ENCODE measurements around the gene SEZ6. TPM values are rescaled to one million over a fixed set of nuclear protein-coding genes. Genes with fewer than 3 reads are reported as not detected.

Gene SEZ6
- total and polyA plus RNA-seq, 2 donors from 2014 or later, result not detected

DNA sequence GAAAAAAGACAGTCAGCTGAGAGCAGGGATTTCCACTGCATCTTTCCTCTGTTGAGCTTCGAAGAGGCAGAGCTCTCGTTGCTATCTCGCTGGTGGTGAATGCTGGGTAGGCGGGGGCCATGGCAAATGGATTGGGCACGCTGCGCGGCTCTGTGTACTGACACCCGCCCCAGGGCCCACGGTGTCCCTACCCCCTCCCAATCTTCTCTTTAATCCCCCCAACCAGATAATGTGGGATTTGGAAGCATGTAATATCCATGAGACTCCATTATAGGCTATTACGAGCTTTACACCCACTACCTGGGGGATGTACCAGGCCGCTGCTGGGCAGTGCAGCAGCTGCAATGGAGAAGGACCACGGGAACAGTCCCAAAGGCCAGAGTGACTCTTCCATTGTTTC, 45.4 kb upstream of the SEZ6 start:
- no peak for DNase-seq
- intact Hi-C loops (cut with DNase I), result no loop called here
- Histone ChIP-seq H3K4me1 (ENCODE audit: control insufficient read depth in 2 of 3, insufficient read depth in 2 of 3, low read depth in 1 of 3, low read length in 3 of 3) (peaks cover 0 to 7% (median 0%) of the 10 kb centered on the region in 3 donors), H3K36me3 (ENCODE audit: control insufficient read depth in 2 of 3, insufficient read depth in 3 of 3, low read length in 3 of 3) (peaks cover 0 to 5% (median 0%) of the 10 kb centered on the region in 3 donors), H3K9ac (ENCODE audit: low read length in 3 of 3) (no peak overlapping the region), H3K9me3 (ENCODE audit: control insufficient read depth in 2 of 3, insufficient read depth in 1 of 3, low read length in 3 of 3) (no peaks in the 10 kb centered on the region), H3K27ac (ENCODE audit: low read depth in 2 of 2, low read length in 2 of 2) (no peak overlapping the region), H3K4me3 (ENCODE audit: low read length in 3 of 3) (no peak overlapping the region), H3K27me3 (ENCODE audit: control insufficient read depth, insufficient read depth, low read length) (no peaks in the 10 kb centered on the region)
- no peak for TF ChIP-seq CTCF (IDR thresholded peaks at IDR 0.05; ENCODE audit: borderline replicate concordance, extremely low read depth, insufficient read depth)
- no peak for FAIRE-seq

- intact Hi-C loops (cut with DNase I), result no loop called here
- H3K9me3 ChIP-seq (ENCODE audit: control insufficient read depth in 2 of 3, insufficient read depth in 1 of 3, low read length in 3 of 3), result no peaks in the 10 kb centered on the region
- DNase-seq, result no peak
- peaks cover 0 to 7% (median 0%) of the 10 kb centered on the region in 3 donors for H3K4me1 ChIP-seq (ENCODE audit: control insufficient read depth in 2 of 3, insufficient read depth in 2 of 3, low read depth in 1 of 3, low read length in 3 of 3)
- no peaks in the 10 kb centered on the region for H3K27me3 ChIP-seq (ENCODE audit: control insufficient read depth, insufficient read depth, low read length)
- H3K4me3 ChIP-seq (ENCODE audit: low read length in 3 of 3), result no peak overlapping the region
- TF ChIP-seq CTCF (IDR thresholded peaks at IDR 0.05; ENCODE audit: borderline replicate concordance, extremely low read depth, insufficient read depth), result no peak
- no peak overlapping the region for H3K27ac ChIP-seq (ENCODE audit: low read depth in 2 of 2, low read length in 2 of 2)
- no peak for FAIRE-seq
- H3K9ac ChIP-seq (ENCODE audit: low read length in 3 of 3), result no peak overlapping the region
- H3K36me3 ChIP-seq (ENCODE audit: control insufficient read depth in 2 of 3, insufficient read depth in 3 of 3, low read length in 3 of 3), result peaks cover 0 to 2% (median 0%) of the 10 kb centered on the region in 3 donors
Measured at GRCh38 chr17:29050176-29050575, 44.3 kb upstream of the SEZ6 start.

GRCh38 chr17:29049541-29050145, 43.8 kb upstream of the SEZ6 start:
- intact Hi-C loops (cut with DNase I), result no loop called here

More at GRCh38 chr17:29049541-29050145, 43.8 kb upstream of the SEZ6 start:
- Histone ChIP-seq H3K4me3 (ENCODE audit: low read length in 3 of 3) (no peak overlapping the region), H3K36me3 (ENCODE audit: control insufficient read depth in 2 of 3, insufficient read depth in 3 of 3, low read length in 3 of 3) (peaks cover 0 to 2% (median 0%) of the 10 kb centered on the region in 3 donors), H3K9me3 (ENCODE audit: control insufficient read depth in 2 of 3, insufficient read depth in 1 of 3, low read length in 3 of 3) (no peaks in the 10 kb centered on the region), H3K9ac (ENCODE audit: low read length in 3 of 3) (no peak overlapping the region), H3K27me3 (ENCODE audit: control insufficient read depth, insufficient read depth, low read length) (no peaks in the 10 kb centered on the region), H3K27ac (ENCODE audit: low read depth in 2 of 2, low read length in 2 of 2) (no peak overlapping the region), H3K4me1 (ENCODE audit: control insufficient read depth in 2 of 3, insufficient read depth in 2 of 3, low read depth in 1 of 3, low read length in 3 of 3) (peaks cover 0 to 7% (median 0%) of the 10 kb centered on the region in 3 donors)
- FAIRE-seq (no peak), DNase-seq (no peak)
- no peak for TF ChIP-seq CTCF (IDR thresholded peaks at IDR 0.05; ENCODE audit: borderline replicate concordance, extremely low read depth, insufficient read depth)
